GM10248 (cell line): ENCODE results near the gene FBXO31.

Experiments
- CTCF ChIA-PET: fragments of 300-600 bp; sonication (Branson Sonifier 250); formaldehyde crosslinking; extraction: SDS; loops from one replicate; lab custom pipeline; 2021; ENCODE audit warnings: antibody characterized with exemption; lab: Yijun Ruan, JAX
- POLR2A ChIA-PET: fragments of 350-650 bp; sonication (Branson Sonifier 250); formaldehyde crosslinking; extraction: SDS; loops from one replicate; lab custom pipeline; 2020; ENCODE audit warnings: antibody characterized with exemption; lab: Yijun Ruan, JAX
- DNase-seq: peaks from one replicate; pipeline ENCODE4 v3.0.0; 2012; ENCODE audit errors: extremely low spot score
- TF ChIP-seq, protein P1 (sequence below): IDR thresholded peaks from 2 replicates; pipeline ENCODE4 v1.5.1; 2012; ENCODE audit warnings: mild to moderate bottlenecking, low read depth; ENCODE audit errors: extremely low read depth, missing control alignments, control extremely low read depth

Gene FBXO31

DNA sequence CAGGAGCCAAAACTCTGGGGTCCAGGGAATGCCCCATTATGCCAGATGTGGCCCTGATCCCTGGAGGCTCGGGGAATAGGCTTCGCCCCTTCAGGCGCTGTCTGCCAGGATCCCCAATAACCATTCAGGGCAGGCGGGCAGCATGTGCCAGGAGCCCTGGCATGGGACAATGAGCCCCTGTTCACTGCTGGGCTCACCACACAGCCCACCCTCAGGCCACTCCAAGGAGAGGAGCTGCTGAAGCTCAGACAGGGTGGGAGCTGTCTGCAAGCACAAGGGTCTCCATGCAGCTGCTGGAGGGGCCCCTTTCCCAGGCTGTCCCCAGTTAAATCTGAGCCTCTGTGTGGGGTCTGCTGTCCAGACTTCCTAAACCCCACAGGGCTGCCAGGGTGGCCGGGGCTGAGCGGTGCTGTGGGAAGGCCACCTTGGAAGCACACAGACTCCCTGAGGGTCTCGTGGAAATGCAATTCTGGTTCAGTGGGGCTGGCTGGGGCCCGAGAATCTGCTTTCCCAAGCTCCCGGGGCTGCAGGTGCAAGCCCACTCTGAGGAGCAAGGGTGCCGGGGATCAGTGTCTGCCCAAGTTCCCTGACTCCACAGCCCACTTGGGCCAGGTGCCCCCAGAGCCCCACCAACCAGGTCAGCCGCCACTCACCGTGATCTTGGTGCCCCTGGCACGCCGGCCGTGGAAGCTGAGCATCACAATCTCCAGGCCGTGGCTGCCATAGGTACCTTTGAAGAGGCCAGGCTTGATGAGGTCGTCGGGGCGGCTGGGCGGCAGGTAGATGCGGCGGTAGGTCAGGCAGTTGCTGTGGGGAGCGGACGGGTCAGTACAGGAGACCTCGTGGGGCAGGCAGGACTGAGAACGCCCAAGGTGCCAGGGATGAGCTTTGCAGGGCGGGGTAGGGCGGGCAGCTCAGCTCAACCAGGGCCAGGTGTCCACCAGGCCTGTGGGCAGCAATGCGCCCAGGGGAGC, 48.6 kb downstream of the FBXO31 start:
- CTCF ChIA-PET = interaction anchor here (0.6 kb wide), 1 partner anchor 67 kb away, joined by 3 read pairs; no protein-coding TSS in a partner anchor

DNA sequence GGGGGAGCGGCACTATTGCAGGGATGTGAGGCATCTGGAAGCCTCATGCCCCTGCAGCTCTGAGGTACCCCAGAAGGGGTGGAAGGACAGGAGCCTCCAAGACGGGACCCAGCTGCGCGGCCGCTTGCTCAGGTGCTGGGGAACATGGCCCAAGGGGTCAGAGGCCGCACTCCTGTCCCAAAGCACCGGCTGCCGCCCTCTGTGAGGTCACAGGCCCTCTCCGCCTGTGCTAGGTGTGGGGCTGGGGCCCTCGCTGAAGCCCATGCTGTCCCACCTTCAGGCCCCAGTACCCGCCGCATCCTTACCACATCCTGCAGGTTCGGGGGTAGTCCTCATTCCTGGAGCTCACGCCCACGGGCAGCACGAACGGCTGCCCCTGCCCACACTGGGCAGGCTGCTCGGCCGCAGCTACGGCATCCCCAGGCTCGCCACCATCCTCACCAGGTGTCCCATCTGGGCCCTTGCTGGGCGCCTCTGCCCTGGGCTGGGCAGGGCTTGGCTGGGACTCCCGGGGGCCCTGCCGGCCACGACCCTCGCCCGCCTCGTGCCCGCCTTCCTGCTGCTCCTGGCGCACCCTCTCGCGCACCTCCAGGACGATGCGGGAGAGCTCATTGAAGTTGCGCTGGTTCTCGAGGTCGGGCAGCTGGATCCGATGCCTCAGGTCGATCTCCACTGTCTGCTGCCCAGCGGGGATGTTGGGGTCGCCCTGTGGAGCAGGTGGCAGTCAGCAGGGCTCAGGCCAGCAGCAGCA, 49.8 kb downstream of the FBXO31 start:
- no peak for DNase-seq
- TF ChIP-seq, protein P1, sequence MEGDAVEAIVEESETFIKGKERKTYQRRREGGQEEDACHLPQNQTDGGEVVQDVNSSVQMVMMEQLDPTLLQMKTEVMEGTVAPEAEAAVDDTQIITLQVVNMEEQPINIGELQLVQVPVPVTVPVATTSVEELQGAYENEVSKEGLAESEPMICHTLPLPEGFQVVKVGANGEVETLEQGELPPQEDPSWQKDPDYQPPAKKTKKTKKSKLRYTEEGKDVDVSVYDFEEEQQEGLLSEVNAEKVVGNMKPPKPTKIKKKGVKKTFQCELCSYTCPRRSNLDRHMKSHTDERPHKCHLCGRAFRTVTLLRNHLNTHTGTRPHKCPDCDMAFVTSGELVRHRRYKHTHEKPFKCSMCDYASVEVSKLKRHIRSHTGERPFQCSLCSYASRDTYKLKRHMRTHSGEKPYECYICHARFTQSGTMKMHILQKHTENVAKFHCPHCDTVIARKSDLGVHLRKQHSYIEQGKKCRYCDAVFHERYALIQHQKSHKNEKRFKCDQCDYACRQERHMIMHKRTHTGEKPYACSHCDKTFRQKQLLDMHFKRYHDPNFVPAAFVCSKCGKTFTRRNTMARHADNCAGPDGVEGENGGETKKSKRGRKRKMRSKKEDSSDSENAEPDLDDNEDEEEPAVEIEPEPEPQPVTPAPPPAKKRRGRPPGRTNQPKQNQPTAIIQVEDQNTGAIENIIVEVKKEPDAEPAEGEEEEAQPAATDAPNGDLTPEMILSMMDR = no peak
- CTCF ChIA-PET = interaction anchor here (1.2 kb wide), 2 partner anchors 10 to 14 kb away, joined by 3 to 9 read pairs; no protein-coding TSS in a partner anchor
- POLR2A ChIA-PET = no interaction called here

More for the DNA sequence above, 48.6 kb downstream of the FBXO31 start:
- no peak for DNase-seq
- POLR2A ChIA-PET = no interaction called here
- TF ChIP-seq, protein P1 = no peak

DNA sequence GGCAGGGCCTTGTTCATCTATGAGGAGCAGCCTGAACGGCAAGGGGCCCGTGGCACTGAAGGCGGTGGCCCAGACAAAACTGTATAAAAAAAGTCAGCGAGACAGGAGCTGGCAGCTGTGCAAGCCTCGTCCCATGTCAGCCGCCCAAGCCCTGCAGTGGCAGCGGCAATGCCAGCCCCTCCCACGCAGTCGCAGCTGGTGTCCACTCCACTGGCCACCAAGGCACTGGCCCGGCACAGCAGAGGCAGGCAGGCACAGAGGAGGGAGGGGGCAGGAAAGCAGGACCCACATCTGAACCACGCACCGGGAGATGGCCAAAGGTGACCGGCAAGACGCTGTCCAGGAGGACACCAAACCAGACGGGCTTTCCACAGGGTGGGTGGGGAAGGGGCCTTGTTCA, 50.5 kb downstream of the FBXO31 start:
- CTCF ChIA-PET = interaction anchor here (1.2 kb wide), 2 partner anchors 9 to 14 kb away, joined by 3 to 9 read pairs; no protein-coding TSS in a partner anchor
- DNase-seq = no peak
- POLR2A ChIA-PET = no interaction called here
- TF ChIP-seq, protein P1 = no peak

DNA sequence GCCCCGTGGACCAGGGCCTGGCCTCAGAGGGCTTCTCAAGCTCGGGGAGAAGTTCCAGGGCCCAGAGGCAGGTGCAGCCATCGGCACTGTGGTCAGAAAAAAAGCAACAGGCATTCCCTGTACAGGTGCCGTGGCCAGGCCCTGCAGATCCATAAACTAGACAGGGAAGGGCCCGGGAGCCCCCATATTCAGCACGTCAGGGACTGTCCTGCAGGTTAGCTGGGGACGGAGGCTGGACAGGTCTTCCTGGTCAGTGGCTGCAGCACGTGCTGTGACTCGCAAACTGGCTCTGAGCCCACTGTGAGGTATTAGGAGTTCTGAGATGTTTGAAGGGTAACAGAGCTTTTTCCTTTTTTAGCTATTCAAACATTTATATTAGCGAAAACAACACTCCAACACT, 51.4 kb downstream of the FBXO31 start:
- no peak for DNase-seq
- ChIA-PET CTCF (interaction anchor here (1.2 to 2.4 kb wide), 2 partner anchors 8 to 13 kb away, joined by 7 to 9 read pairs; no protein-coding TSS in a partner anchor), POLR2A (interaction anchor here (0.8 kb wide), 1 partner anchor 15 kb away, joined by 4 read pairs; the partner anchor contains the start of gene C16orf95)
- TF ChIP-seq, protein P1 = no peak

DNA sequence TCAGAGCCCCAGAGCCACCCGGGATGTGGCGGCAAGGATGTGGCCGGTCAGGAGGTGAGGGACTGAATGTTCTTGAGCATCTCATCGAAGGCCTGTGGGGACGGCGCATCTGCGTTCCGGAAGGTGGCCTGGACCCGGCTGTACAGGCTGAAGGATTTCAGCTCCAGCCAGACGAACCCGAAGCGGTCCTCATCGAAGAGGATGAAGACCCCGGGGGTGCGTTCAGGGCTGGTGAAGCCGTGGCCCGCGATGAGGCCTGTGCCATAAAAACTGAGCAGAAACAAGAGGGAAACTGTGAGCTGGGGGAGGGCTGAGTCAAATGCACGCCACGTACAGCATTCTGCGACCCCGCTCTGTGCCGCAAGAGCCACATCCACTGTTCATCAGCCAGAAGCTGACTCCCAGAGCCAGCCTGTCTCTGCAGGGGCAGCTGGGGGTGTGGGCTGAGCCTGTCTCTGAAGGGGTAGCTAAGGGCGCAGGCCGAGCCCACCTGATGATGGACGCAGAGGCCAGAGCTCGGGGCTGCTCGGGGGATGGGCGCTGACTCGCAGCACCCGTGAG, 52.3 kb downstream of the FBXO31 start:
- TF ChIP-seq, protein P1 = no peak
- DNase-seq = no peak
- POLR2A ChIA-PET = interaction anchor here (0.8 kb wide), 1 partner anchor 14 kb away, joined by 4 read pairs; the partner anchor contains the start of gene C16orf95
- CTCF ChIA-PET = interaction anchor here (2.4 kb wide), 1 partner anchor 12 kb away, joined by 7 read pairs; no protein-coding TSS in a partner anchor
